Skeletal muscle cell (primary cell): Measurements from ENCODE around the gene ATP1A2.

ENCODE experiments used
- DNase-seq: peaks from one replicate; pipeline ENCODE4 v3.0.0-alpha.2; 2010; ENCODE audit warnings: low read depth
- H3K4me3 ChIP-seq: 2 replicates; pipeline ENCODE4 v1.5.1; 2011; ENCODE audit warnings: low read depth, mild to moderate bottlenecking, control low read depth, low read length, moderate library complexity

Gene ATP1A2

GRCh38 chr1:160115545-160116282, at the start of gene ATP1A2:
TSS of gene ATP1A2 (plus strand) at chr1:160115759. CDS start at chr1:160115862, 103 bp downstream.
- H3K4me3 ChIP-seq: peak within 1 kb of the TSS; percentile 21
- no peak for DNase-seq

DNA sequence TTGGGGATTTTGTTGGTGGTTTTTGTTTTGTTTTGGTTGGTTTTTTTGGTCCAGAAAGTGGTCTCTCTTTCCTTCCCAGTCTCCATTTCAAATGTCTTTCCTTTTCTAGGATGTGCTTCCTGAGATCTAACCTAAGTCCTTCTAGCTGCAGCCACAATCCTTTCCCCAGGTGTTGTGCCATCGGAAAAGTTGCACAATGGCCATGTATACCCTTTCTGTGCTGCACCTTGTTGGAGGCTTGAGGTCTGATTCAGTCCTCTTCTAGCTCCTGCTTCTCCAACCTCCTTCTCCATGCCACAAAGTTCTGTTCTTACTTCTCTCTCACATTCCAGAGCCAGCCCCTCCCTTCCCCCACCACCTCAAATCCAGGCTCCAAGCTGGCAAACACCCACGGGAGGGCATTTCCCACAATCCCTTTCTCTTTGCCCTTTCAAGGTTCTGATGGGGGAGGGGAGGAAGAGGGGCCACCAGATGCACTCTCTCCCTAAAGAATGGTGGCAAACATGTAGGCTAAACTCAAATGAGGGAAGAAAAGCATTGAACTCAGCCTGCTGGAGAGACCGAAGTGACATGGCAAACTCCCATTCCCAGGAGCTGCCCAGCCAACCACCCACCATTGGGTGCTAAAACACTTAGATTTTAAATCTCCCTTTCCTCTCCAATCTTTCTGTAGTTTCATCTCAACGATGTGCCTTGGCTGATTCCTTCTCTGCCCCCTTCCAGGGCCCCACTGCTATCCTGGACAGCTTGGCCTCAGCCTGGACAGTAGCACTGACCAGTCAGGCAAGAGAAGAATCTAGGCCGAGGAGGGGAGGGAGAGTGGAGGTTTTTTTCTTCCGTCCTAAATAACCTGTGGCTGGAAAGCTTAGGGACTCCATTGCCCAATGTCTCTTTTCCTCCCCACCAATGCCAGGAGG, 48.5 kb upstream of the ATP1A2 start:
- no peak overlapping the region for H3K4me3 ChIP-seq
- no peak for DNase-seq

DNA sequence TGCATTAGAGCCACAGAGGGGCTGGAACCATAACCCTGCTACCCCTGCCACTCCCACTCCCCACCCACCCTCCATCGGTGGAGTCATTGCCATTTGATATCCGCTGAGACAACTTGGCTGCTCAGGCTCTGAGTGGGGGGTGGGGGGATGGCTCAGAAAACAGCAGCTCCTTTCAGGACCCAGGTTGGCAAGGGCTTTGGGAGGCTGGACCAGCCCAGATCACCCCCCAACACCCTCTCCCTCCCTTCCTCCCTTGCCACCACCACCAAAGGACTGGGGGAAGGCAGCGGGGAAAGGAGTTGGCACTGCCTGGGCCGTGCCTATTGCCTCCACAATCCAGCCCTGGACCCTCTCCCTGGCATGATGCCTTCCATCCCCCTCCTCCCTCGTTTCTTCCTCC, 47.3 kb upstream of the ATP1A2 start:
- H3K4me3 ChIP-seq: no peak overlapping the region
- DNase-seq: no peak

- peak within 1 kb of the TSS; percentile 48 for H3K4me3 ChIP-seq
- no peak for DNase-seq
Observed at GRCh38 chr1:160069460-160070231, 45.9 kb upstream of the ATP1A2 start, which contains the start of gene KCNJ10. TSS of gene KCNJ10 (minus strand) at chr1:160070160. CDS start at chr1:160042532, 27,628 bp downstream.

GRCh38 chr1:160070243-160071163, 45.1 kb upstream of the ATP1A2 start:
- peak overlapping the region; percentile 48 for H3K4me3 ChIP-seq
- no peak for DNase-seq

DNA sequence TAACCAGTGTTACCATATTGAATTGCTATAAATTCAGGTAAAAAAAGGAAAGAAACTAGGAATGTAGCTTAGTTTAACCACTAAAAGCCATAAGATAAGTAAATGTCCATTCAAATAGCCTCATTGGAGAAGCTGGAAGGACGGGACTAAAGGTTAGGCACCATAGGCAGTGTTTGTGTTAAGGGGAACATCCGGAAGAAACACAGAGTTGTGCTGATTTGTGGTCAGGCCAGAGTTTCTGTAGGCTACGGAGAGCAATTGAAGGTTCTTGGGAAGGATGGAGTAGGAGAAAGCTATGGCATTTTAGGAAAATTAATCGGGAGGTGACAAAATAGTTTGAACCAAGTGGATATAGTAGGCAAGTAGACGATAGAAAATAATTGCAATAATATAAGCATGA, 44.3 kb upstream of the ATP1A2 start:
- H3K4me3 ChIP-seq: no peak overlapping the region
- DNase-seq: no peak

DNA sequence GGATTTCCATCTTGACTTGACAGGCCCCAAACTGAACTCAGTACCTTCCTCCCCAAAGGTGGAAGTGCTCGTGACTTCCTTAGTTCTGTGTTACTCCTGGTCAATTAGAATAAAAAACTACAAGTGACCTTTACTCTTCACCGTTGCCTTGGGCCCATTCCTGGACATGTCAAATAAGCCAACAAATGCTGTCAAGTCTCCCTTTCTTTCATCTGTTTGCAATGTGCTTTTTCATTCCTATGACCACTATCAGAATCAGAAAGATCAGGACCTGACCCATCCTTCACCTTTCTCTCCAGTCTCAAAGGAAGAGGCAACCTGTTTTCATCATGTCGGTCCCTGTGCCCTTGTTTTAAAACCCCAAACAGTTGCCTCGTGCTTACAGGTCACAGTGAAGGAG, 40.7 kb upstream of the ATP1A2 start:
- no peak overlapping the region for H3K4me3 ChIP-seq
- no peak for DNase-seq

GRCh38 chr1:160075836-160076235, 39.7 kb upstream of the ATP1A2 start:
- no peak for DNase-seq
- no peak overlapping the region for H3K4me3 ChIP-seq

DNA sequence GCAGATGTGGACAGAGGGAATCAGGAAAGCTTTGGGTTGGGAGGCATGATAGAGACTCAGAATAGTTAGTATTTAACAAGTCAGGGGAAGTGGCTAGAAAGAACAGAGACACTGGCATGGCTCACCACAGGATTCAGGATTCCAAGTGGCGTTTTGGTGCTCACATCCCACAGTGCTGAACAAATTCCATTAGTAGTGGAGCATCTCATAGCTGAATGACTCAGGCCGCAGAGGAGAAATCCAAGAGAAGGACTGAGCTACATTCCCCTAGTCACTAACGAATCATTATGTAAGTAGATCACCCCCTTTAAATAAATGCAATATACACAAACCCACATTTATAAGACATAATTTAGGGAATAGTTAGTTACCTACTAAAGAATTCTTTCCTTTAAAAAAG, 39.3 kb upstream of the ATP1A2 start:
- H3K4me3 ChIP-seq: no peak overlapping the region
- no peak for DNase-seq

GRCh38 chr1:160077486-160077885, 38.1 kb upstream of the ATP1A2 start:
- no peak overlapping the region for H3K4me3 ChIP-seq
- DNase-seq: no peak

DNA sequence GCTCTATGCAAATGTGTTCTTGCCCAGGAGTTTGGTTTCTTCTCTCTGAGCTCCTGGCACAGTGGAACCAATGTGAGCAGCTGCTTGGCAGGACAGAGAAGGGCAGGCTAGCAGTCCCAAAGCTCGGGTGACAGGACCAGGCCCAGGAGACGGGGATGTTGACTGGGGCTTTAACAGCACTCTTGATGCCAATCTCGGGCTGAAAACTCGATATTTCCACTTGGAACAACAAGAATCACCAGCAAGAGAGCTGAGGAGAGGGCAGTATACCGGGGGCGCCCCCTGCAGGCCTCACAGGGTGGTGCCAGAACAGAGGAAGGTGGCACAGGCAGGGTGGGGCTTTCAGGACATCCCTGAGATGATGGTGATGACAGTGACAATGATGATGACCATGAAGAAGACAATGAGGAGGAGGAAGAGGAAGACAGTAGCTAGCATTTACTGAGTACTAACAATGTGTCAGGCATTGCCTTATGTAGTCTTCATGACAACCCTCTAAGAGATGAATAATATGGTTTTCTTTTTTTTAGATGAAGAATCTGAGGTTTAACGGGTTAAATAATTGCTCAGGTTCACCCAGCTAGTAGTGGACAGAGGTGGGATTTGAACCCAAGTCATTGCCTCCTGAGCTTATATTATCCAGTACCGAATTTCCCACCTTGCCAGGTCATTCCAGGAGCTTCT, 36.9 kb upstream of the ATP1A2 start:
- DNase-seq: no peak
- no peak overlapping the region for H3K4me3 ChIP-seq

- no peak overlapping the region for H3K4me3 ChIP-seq
- no peak for DNase-seq
Observed at GRCh38 chr1:160079448-160079847, 36.1 kb upstream of the ATP1A2 start.

- no peak for DNase-seq
- no peak overlapping the region for H3K4me3 ChIP-seq
Observed at GRCh38 chr1:160080381-160081100, 35.0 kb upstream of the ATP1A2 start.

GRCh38 chr1:160081261-160081936, 34.2 kb upstream of the ATP1A2 start, which contains the start of gene KCNJ9:
TSS of gene KCNJ9 (plus strand) at chr1:160081538. CDS start at chr1:160084031, 2,493 bp downstream.
- DNase-seq: no peak

DNA sequence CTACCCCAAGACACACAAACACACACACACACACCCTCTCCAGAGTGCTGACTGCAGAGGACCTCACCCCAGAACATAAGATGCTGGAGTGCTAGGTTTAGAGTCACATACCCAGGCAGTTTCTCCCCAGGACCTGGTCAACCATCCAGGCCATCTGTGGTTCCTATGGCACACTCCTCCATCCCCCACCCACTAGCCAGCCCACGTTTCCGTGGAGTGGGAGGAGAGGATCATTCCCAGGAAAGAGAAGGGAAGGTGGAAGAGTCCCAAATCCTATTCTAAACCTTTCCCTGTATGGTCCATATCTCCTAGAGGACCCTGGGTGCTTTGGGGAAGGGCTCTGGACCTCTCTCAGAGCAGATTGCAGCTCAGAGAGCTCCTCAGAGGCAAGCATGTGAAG, 33.1 kb upstream of the ATP1A2 start:
- DNase-seq: no peak
- no peak overlapping the region for H3K4me3 ChIP-seq

More at GRCh38 chr1:160081261-160081936, 34.2 kb upstream of the ATP1A2 start, which contains the start of gene KCNJ9:
- no peak within 1 kb of the TSS for H3K4me3 ChIP-seq

DNA sequence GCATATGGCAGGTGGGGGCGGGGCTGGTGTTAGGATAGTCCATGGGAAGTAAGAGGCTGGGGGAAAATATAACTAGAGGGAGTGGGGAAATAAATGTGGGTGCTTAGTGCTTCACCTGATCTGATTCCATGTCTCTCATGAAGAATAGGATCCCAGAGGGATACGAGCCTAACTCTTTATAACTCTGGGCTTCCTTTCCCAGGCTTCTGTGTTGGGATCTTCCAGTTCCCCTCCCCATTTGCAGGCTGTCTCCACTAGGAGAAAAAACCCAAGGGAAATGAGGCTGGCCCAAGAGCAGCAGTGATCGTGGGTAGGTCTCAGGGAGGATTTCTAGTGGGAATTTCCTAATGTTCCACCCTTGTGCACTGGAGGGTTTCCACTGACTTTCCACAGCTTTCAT, 32.6 kb upstream of the ATP1A2 start:
- no peak overlapping the region for H3K4me3 ChIP-seq

More for the DNA sequence above, 32.6 kb upstream of the ATP1A2 start:
- no peak for DNase-seq
